ENCODE measurements around the gene MICAL2. TPM values are rescaled to one million over a fixed set of nuclear protein-coding genes. Genes with fewer than 3 reads are reported as not detected.

Gene MICAL2
- total and polyA plus RNA-seq, 2 donors (not counting 1 experiment from before 2014, with no cell fraction given) = 0.32 to 0.40 TPM

DNA sequence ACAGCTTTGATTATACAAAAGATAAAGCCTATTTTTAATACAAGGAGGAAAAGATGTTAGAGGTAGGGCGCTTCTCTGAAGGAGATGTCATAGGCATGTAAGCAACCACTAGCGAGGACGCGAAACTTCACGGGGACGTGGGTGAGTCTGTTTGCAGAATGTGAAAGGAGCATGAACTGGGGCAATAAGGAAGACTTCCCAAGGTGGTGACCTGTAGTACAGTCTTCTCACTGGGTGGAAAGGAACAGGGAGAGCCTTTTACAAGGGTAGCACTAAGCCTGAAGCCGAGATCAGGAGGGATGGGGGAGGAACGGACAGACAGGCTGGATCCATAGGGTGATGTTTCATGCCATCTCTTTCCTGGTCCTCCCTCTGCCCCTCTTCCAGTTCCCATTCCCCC, 10.0 kb upstream of the MICAL2 start:
- H2AFZ ChIP-seq (ENCODE audit: insufficient read depth, low read depth, low read length, poor library complexity, severe bottlenecking) = no peak overlapping the region
- no peak overlapping the region for H3K4me3 ChIP-seq (ENCODE audit: control extremely low read depth in 1 of 5, extremely low read depth in 1 of 5, insufficient read depth in 1 of 5, low read depth in 2 of 5, low read length in 4 of 5)
- Mint-ChIP-seq H3K27me3 (peaks cover 23% of the 10 kb centered on the region), H3K4me1 (peaks cover 11% of the 10 kb centered on the region), H3K9me3 (ENCODE audit: insufficient read depth) (no peaks in the 10 kb centered on the region), H3K4me3 (no peak overlapping the region), H3K27ac (no peak overlapping the region)
- H3K9me3 ChIP-seq (ENCODE audit: control extremely low read depth in 1 of 3, control insufficient read depth in 2 of 3, insufficient read depth in 1 of 3, low read length in 2 of 3) = no peaks in the 10 kb centered on the region
- no peaks in the 10 kb centered on the region for H3K79me2 ChIP-seq (ENCODE audit: control insufficient read depth, insufficient read depth, low read length)
- H4K20me1 ChIP-seq (ENCODE audit: control insufficient read depth, insufficient read depth, low read length, poor library complexity, severe bottlenecking) = no peaks in the 10 kb centered on the region
- ATAC-seq (ENCODE audit: low read depth) = no peak
- WGBS (ENCODE audit: insufficient coverage) = 84% methylated on average over 6 of the region's 8 CpGs
- intact Hi-C loops (cut with micrococcal nuclease) = no loop called here
- H3K36me3 ChIP-seq (replicated peaks in 1 of 2; ENCODE audit: control extremely low read depth in 1 of 2, control insufficient read depth in 1 of 2, extremely low read depth in 1 of 2, insufficient read depth in 2 of 2, low read length in 1 of 2) = no peaks in the 10 kb centered on the region
- no peak overlapping the region for H3K9ac ChIP-seq (ENCODE audit: low read length)
- no peak overlapping the region for H3K4me2 ChIP-seq (replicated peaks; ENCODE audit: low read depth, low read length, poor library complexity, severe bottlenecking)
- peaks cover 9 to 13% of the 10 kb centered on the region in 2 donors for H3K4me1 ChIP-seq (ENCODE audit: control insufficient read depth in 2 of 2, insufficient read depth in 2 of 2, low read length in 2 of 2)
- ChIA-PET POLR2A (no interaction called here), CTCF (interaction anchor here (0.5 kb wide), 1 partner anchor 55 kb away, joined by 3 read pairs; no protein-coding TSS in a partner anchor)
- TF ChIP-seq, protein P1, sequence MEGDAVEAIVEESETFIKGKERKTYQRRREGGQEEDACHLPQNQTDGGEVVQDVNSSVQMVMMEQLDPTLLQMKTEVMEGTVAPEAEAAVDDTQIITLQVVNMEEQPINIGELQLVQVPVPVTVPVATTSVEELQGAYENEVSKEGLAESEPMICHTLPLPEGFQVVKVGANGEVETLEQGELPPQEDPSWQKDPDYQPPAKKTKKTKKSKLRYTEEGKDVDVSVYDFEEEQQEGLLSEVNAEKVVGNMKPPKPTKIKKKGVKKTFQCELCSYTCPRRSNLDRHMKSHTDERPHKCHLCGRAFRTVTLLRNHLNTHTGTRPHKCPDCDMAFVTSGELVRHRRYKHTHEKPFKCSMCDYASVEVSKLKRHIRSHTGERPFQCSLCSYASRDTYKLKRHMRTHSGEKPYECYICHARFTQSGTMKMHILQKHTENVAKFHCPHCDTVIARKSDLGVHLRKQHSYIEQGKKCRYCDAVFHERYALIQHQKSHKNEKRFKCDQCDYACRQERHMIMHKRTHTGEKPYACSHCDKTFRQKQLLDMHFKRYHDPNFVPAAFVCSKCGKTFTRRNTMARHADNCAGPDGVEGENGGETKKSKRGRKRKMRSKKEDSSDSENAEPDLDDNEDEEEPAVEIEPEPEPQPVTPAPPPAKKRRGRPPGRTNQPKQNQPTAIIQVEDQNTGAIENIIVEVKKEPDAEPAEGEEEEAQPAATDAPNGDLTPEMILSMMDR (IDR thresholded peaks at IDR 0.05) = no peak
- TF ChIP-seq EZH2 (IDR thresholded peaks at IDR 0.05; ENCODE audit: borderline replicate concordance, insufficient read depth, low read depth, low read length, poor library complexity, severe bottlenecking) = no peak
- H3K27me3 ChIP-seq (replicated peaks in 1 of 4; ENCODE audit: control extremely low read depth in 1 of 4, control insufficient read depth in 3 of 4, insufficient read depth in 4 of 4, low read length in 3 of 4) = peaks cover 0 to 14% (median 4%) of the 10 kb centered on the region in 4 experiments
- no peak for DNase-seq
- no peak overlapping the region for H3K27ac ChIP-seq (ENCODE audit: low read length in 2 of 2)

- TF ChIP-seq, protein P1 (IDR thresholded peaks at IDR 0.05) = no peak
- TF ChIP-seq EZH2 (IDR thresholded peaks at IDR 0.05; ENCODE audit: borderline replicate concordance, insufficient read depth, low read depth, low read length, poor library complexity, severe bottlenecking) = no peak
- peaks cover 9 to 13% of the 10 kb centered on the region in 2 donors for H3K4me1 ChIP-seq (ENCODE audit: control insufficient read depth in 2 of 2, insufficient read depth in 2 of 2, low read length in 2 of 2)
- no peak for ATAC-seq (ENCODE audit: low read depth)
- ChIA-PET CTCF (interaction anchor here (0.5 kb wide), 1 partner anchor 55 kb away, joined by 3 read pairs; no protein-coding TSS in a partner anchor), POLR2A (no interaction called here)
- no peaks in the 10 kb centered on the region for H4K20me1 ChIP-seq (ENCODE audit: control insufficient read depth, insufficient read depth, low read length, poor library complexity, severe bottlenecking)
- no peak overlapping the region for H3K4me2 ChIP-seq (replicated peaks; ENCODE audit: low read depth, low read length, poor library complexity, severe bottlenecking)
- no peak overlapping the region for H3K27ac ChIP-seq (ENCODE audit: low read length in 2 of 2)
- H3K27me3 ChIP-seq (replicated peaks in 1 of 4; ENCODE audit: control extremely low read depth in 1 of 4, control insufficient read depth in 3 of 4, insufficient read depth in 4 of 4, low read length in 3 of 4) = peaks cover 0 to 14% (median 4%) of the 10 kb centered on the region in 4 experiments
- H2AFZ ChIP-seq (ENCODE audit: insufficient read depth, low read depth, low read length, poor library complexity, severe bottlenecking) = no peak overlapping the region
- intact Hi-C loops (cut with micrococcal nuclease) = no loop called here
- no peak overlapping the region for H3K4me3 Mint-ChIP-seq
- DNase-seq = no peak
- no peak overlapping the region for H3K27ac Mint-ChIP-seq
- peaks cover 11% of the 10 kb centered on the region for H3K4me1 Mint-ChIP-seq
- H3K9me3 Mint-ChIP-seq (ENCODE audit: insufficient read depth) = no peaks in the 10 kb centered on the region
- H3K36me3 ChIP-seq (replicated peaks in 1 of 2; ENCODE audit: control extremely low read depth in 1 of 2, control insufficient read depth in 1 of 2, extremely low read depth in 1 of 2, insufficient read depth in 2 of 2, low read length in 1 of 2) = no peaks in the 10 kb centered on the region
- no peaks in the 10 kb centered on the region for H3K79me2 ChIP-seq (ENCODE audit: control insufficient read depth, insufficient read depth, low read length)
- H3K9me3 ChIP-seq (ENCODE audit: control extremely low read depth in 1 of 3, control insufficient read depth in 2 of 3, insufficient read depth in 1 of 3, low read length in 2 of 3) = no peaks in the 10 kb centered on the region
- H3K9ac ChIP-seq (ENCODE audit: low read length) = no peak overlapping the region
- 81% methylated on average over 4 of the region's 5 CpGs for WGBS (ENCODE audit: insufficient coverage)
- peaks cover 19% of the 10 kb centered on the region for H3K27me3 Mint-ChIP-seq
- H3K4me3 ChIP-seq (ENCODE audit: control extremely low read depth in 1 of 5, extremely low read depth in 1 of 5, insufficient read depth in 1 of 5, low read depth in 2 of 5, low read length in 4 of 5) = no peak overlapping the region
These were observed 9.5 kb upstream of the MICAL2 start for GRCh38 chr11:12100841-12101242.

All from B cell (primary cell).